Epithelial cell of proximal tubule (primary cell): ENCODE data around the gene TNIK. TPM values are rescaled to one million over a fixed set of nuclear protein-coding genes. Genes with fewer than 3 reads are reported as not detected.
A peak's percentile ranks its signal among the peaks of the same experiment; 100 is the strongest.

Source experiments
- DNase-seq: peaks from one replicate; pipeline ENCODE4 v3.0.0-alpha.2; 2011; ENCODE audit warnings: low read depth
- H3K4me3 ChIP-seq: 2 replicates; pipeline ENCODE4 v1.5.1; 2011; ENCODE audit warnings: low read depth, mild to moderate bottlenecking, low read length
- total RNA-seq: library from RNA; depleted of rRNA; stranded (reverse); fragments of >200 nt; gene quantifications from 2 replicates; pipeline ENCODE4 v1.2.3, GENCODE V29; 2015
- TF ChIP-seq, protein P1 (sequence below): conservative IDR thresholded peaks from 2 replicates; pipeline ENCODE4 v1.5.1; 2012; ENCODE audit warnings: low read depth, mild to moderate bottlenecking, low read length

The TNIK gene
- total RNA-seq, 1 donor from 2014 or later, result 11.8 TPM

GRCh38 chr3:171132873-171133272 is 327.3 kb downstream of the TNIK start:
- H3K4me3 ChIP-seq, result no peak overlapping the region
- DNase-seq, result peak; percentile 48
- TF ChIP-seq, protein P1, sequence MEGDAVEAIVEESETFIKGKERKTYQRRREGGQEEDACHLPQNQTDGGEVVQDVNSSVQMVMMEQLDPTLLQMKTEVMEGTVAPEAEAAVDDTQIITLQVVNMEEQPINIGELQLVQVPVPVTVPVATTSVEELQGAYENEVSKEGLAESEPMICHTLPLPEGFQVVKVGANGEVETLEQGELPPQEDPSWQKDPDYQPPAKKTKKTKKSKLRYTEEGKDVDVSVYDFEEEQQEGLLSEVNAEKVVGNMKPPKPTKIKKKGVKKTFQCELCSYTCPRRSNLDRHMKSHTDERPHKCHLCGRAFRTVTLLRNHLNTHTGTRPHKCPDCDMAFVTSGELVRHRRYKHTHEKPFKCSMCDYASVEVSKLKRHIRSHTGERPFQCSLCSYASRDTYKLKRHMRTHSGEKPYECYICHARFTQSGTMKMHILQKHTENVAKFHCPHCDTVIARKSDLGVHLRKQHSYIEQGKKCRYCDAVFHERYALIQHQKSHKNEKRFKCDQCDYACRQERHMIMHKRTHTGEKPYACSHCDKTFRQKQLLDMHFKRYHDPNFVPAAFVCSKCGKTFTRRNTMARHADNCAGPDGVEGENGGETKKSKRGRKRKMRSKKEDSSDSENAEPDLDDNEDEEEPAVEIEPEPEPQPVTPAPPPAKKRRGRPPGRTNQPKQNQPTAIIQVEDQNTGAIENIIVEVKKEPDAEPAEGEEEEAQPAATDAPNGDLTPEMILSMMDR, result no peak

- no peak for DNase-seq
- H3K4me3 ChIP-seq, result no peak overlapping the region
- TF ChIP-seq, protein P1, result no peak
Measured at GRCh38 chr3:171129827-171130226, 330.4 kb downstream of the TNIK start.

GRCh38 chr3:171127611-171128010 is 332.6 kb downstream of the TNIK start:
- DNase-seq, result no peak
- TF ChIP-seq, protein P1, result no peak
- no peak overlapping the region for H3K4me3 ChIP-seq

- H3K4me3 ChIP-seq, result no peak overlapping the region
- no peak for DNase-seq
- TF ChIP-seq, protein P1, result no peak
Measured at GRCh38 chr3:171126478-171127209, 333.6 kb downstream of the TNIK start.

DNA sequence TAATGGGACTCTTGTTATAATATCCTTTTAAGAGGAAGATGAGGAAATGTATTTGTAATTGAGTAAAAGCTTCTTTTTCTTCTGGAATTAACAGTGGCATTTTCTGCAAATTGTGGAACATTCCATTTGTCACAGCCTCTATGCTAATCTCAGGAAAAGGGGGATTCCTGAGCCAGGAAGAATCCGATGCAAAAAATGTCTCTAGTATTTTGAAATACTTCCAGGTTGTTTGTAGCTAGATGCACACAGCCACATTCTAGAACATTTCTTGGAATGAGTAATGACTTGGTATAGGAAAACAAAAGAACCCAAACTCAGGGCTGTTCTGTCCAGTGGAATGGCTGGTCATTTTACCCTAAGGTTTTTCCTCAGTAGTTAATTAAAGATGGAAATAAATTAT is 335.2 kb downstream of the TNIK start:
- peak; percentile 41 for DNase-seq
- H3K4me3 ChIP-seq, result no peak overlapping the region
- TF ChIP-seq, protein P1, result no peak

DNA sequence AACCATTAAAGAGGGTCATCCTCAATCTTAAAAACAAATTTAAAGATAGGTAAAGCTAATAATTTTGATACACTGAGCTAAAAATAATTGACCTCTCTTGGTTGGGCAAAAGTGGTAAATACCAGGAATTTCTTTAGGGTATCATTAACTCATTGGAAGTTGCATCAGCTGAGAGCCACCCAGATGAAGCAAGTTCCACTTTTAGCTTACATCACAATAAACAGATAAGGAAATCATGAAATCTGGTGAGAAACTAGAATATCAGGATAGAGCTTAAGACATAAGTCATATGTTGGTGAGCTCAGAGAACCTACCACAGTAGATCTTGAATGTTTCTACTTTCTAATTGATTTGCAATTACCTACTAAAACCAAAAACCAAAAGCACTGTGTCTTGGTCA is 336.3 kb downstream of the TNIK start:
- peak; percentile 36 for DNase-seq
- H3K4me3 ChIP-seq, result no peak overlapping the region
- TF ChIP-seq, protein P1, result no peak

DNA sequence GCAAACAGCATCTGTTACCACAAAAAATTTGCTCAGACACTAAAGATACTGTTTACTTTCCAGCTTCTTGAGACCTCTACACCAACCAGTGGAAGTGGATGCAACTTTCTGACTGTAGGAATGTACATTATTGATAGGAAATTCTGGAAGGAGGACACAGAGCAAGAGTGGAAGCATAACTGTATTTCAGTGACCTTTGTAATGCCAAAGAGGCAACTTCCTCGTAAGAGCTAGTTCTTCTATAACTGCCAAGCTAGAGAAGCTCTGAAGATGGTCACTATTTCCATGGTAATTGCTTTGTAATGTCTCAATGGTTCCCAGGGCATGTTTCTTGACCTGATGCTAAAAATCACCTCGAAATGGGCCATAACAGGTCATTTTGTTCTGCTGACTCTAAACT is 337.3 kb downstream of the TNIK start:
- TF ChIP-seq, protein P1, result no peak

More for the DNA sequence above, 337.3 kb downstream of the TNIK start:
- no peak for DNase-seq
- H3K4me3 ChIP-seq, result no peak overlapping the region
